Breast epithelium (tissue), 4 donors: ENCODE results near the gene GREB1. TPM values are rescaled to one million over a fixed set of nuclear protein-coding genes. Genes with fewer than 3 reads are reported as not detected.
A peak's percentile ranks its signal among the peaks of the same experiment; 100 is the strongest.

Experiments
- DNase-seq, 2 donors: peaks; one replicate each; pipeline ENCODE4 v3.0.0-alpha.2; 2019; ENCODE audit warnings: low spot score in 2 of 2
- H3K27ac ChIP-seq, 2 donors: fragments of 200-600 bp; sonication (generic) in 1 of 2; one replicate each; pipeline ENCODE4 v1.5.1; 2016 to 2019; ENCODE audit warnings: mild to moderate bottlenecking in 1 of 2
- H3K27me3 ChIP-seq, 2 donors: fragments of 200-600 bp; sonication (generic) in 1 of 2; one replicate each; pipeline versions ENCODE4 v1.5.1 to v1.6.0; 2017 to 2019; ENCODE audit warnings: control low read depth in 1 of 2, mild to moderate bottlenecking in 1 of 2
- H3K36me3 ChIP-seq: fragments of 200-600 bp; one replicate; pipeline ENCODE4 v1.5.1; 2019
- H3K4me1 ChIP-seq, 2 donors: fragments of 200-600 bp; sonication (generic); one replicate each; pipeline ENCODE4 v1.5.1; 2016 to 2019; ENCODE audit warnings: control low read depth in 1 of 2
- H3K4me3 ChIP-seq, 3 donors: fragments of 200-600 bp; sonication (generic); 1 replicate in 2 of 3; 2 replicates in 1 of 3; pipeline ENCODE4 v1.5.1; 2016 to 2019; ENCODE audit warnings: mild to moderate bottlenecking in 3 of 3, moderate library complexity in 2 of 3
- H3K9me3 ChIP-seq, 2 donors: fragments of 200-600 bp; sonication (generic) in 1 of 2; one replicate each; pipeline ENCODE4 v1.5.1; 2016 to 2019; ENCODE audit warnings: control low read depth in 1 of 2
- POLR2A ChIP-seq: fragments of 450-650 bp; IDR thresholded peaks from one replicate; pipeline ENCODE4 v1.6.1; 2016; ENCODE audit warnings: antibody characterized with exemption, mild to moderate bottlenecking, moderate library complexity
- POLR2AphosphoS5 ChIP-seq, 3 donors: sonication (generic); formaldehyde crosslinking; IDR thresholded peaks; one replicate each; pipeline ENCODE4 v1.6.1; 2017; ENCODE audit warnings: antibody characterized with exemption in 3 of 3
- intact Hi-C: fragments of 100-400 bp; cut with DNase I; formaldehyde crosslinking; loops from one replicate; pipeline ENCODE4 v1.15.1; 2023; ENCODE audit warnings: low total_unique reads
- total RNA-seq, 3 donors: library from RNA; depleted of rRNA; stranded (reverse); fragments of >200 nt; gene quantifications; one replicate each; pipeline ENCODE4 v1.1.0, GENCODE V29; 2016
- TF ChIP-seq, protein P1 (sequence below), 3 donors: fragments of 450-650 bp; IDR thresholded peaks; one replicate each; pipeline ENCODE4 v1.5.1; 2016 to 2017; ENCODE audit warnings: antibody characterized with exemption in 3 of 3, mild to moderate bottlenecking in 3 of 3, moderate library complexity in 3 of 3

GREB1 gene
- total RNA-seq, 3 donors from 2014 or later = 5.4 to 83.6 (median 42.9) TPM

GRCh38 chr2:11580697-11581096 lies 46.9 kb downstream of the GREB1 start:
- intact Hi-C loops = loop anchor here (5.0 kb wide), 1 partner anchor 98 kb away; no protein-coding TSS in a partner anchor
- Histone ChIP-seq H3K4me3 (no peak overlapping the region), H3K36me3 (no peaks in the 10 kb centered on the region), H3K27ac (peak overlapping the region in 1 of 2 donors; percentile 77), H3K9me3 (no peaks in the 10 kb centered on the region), H3K27me3 (no peaks in the 10 kb centered on the region), H3K4me1 (peaks cover 7 to 16% of the 10 kb centered on the region in 2 donors)
- no peak for DNase-seq
- no peak for TF ChIP-seq POLR2A
- TF ChIP-seq, protein P1, sequence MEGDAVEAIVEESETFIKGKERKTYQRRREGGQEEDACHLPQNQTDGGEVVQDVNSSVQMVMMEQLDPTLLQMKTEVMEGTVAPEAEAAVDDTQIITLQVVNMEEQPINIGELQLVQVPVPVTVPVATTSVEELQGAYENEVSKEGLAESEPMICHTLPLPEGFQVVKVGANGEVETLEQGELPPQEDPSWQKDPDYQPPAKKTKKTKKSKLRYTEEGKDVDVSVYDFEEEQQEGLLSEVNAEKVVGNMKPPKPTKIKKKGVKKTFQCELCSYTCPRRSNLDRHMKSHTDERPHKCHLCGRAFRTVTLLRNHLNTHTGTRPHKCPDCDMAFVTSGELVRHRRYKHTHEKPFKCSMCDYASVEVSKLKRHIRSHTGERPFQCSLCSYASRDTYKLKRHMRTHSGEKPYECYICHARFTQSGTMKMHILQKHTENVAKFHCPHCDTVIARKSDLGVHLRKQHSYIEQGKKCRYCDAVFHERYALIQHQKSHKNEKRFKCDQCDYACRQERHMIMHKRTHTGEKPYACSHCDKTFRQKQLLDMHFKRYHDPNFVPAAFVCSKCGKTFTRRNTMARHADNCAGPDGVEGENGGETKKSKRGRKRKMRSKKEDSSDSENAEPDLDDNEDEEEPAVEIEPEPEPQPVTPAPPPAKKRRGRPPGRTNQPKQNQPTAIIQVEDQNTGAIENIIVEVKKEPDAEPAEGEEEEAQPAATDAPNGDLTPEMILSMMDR (IDR thresholded peaks at IDR 0.05) = no peak
- no peak for TF ChIP-seq POLR2AphosphoS5 (IDR thresholded peaks at IDR 0.05)

DNA sequence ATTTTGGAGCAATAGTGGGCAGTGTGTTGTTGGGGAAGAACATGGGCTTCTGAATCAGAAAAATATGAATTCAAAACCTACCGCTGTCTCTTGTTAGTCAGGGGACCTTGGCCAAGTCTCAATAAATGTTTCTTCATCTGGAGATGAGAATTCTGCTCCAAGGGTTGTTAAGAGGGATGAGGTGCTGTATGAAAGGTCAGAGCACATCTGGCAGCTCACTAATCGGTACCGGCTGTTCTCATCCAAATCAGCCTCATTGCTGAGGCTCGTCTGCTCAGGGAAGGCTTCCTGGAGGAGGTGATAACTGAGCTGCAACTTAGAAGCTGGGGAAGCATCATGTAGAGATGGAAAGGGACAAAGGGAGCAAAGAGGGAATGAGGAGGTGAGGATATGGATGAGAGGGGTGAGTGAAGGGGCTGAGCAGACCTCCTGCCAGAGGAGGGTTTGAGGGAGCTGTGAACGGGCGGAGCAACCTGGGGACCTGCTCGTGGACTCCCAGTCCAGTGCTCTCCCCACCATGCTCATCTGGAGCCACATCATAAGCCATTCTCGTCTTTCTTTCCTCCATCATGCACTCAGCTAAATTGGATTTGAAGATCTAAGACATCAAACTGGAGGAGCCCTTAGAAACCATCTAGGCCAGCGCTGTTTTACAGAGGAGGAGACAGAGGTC lies 47.4 kb downstream of the GREB1 start:
- no peaks in the 10 kb centered on the region for H3K9me3 ChIP-seq
- peaks cover 7 to 16% of the 10 kb centered on the region in 2 donors for H3K4me1 ChIP-seq
- no peaks in the 10 kb centered on the region for H3K27me3 ChIP-seq
- intact Hi-C loops = loop anchor here (5.0 kb wide), 1 partner anchor 99 kb away; no protein-coding TSS in a partner anchor
- DNase-seq = no peak
- no peak overlapping the region for H3K4me3 ChIP-seq
- H3K36me3 ChIP-seq = no peaks in the 10 kb centered on the region
- peak overlapping the region; percentile 56 to 91 for H3K27ac ChIP-seq
- TF ChIP-seq POLR2AphosphoS5 (IDR thresholded peaks at IDR 0.05) = peak in 2 of 3 donors; percentile 48 to 78
- TF ChIP-seq, protein P1 (IDR thresholded peaks at IDR 0.05) = no peak

- H3K36me3 ChIP-seq = no peaks in the 10 kb centered on the region
- H3K27ac ChIP-seq = peak overlapping the region; percentile 56 to 91
- no peak for DNase-seq
- peak overlapping the region in 1 of 3 donors; percentile 35 for H3K4me3 ChIP-seq
- H3K4me1 ChIP-seq = peaks cover 7 to 16% of the 10 kb centered on the region in 2 donors
- no peaks in the 10 kb centered on the region for H3K9me3 ChIP-seq
- no peak for TF ChIP-seq POLR2A
- TF ChIP-seq, protein P1 (IDR thresholded peaks at IDR 0.05) = no peak
- no peak for TF ChIP-seq POLR2AphosphoS5 (IDR thresholded peaks at IDR 0.05)
- H3K27me3 ChIP-seq = no peaks in the 10 kb centered on the region
- intact Hi-C loops = loop anchor here (5.0 kb wide), 1 partner anchor 100 kb away; no protein-coding TSS in a partner anchor
These were observed 48.2 kb downstream of the GREB1 start for GRCh38 chr2:11581797-11582611.

DNA sequence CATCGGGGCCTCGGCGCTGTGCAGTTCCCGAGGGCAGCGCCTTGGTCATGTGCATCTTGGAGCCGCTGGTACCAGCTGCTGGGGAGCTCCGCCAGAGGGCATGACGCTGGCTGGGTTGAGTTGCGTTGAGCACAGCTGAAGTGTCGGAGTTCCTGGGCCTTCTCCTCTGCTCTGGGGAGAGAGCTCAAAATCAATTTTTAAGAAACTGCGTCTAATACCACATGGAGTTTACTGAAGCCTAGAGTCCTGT lies 48.7 kb downstream of the GREB1 start:
- Histone ChIP-seq H3K4me3 (peak overlapping the region in 1 of 3 donors; percentile 35), H3K27ac (peak overlapping the region; percentile 56 to 91), H3K4me1 (peaks cover 7 to 16% of the 10 kb centered on the region in 2 donors), H3K27me3 (no peaks in the 10 kb centered on the region), H3K9me3 (no peaks in the 10 kb centered on the region), H3K36me3 (no peaks in the 10 kb centered on the region)
- DNase-seq = peak in 1 of 2 donors; percentile 23
- TF ChIP-seq, protein P1 (IDR thresholded peaks at IDR 0.05) = no peak
- no peak for TF ChIP-seq POLR2A
- no peak for TF ChIP-seq POLR2AphosphoS5 (IDR thresholded peaks at IDR 0.05)
- intact Hi-C loops = loop anchor here (5.0 kb wide), 1 partner anchor 100 kb away; no protein-coding TSS in a partner anchor
